H1 (cell line): ENCODE data around the gene TBC1D23. TPM values are rescaled to one million over a fixed set of nuclear protein-coding genes. Genes with fewer than 3 reads are reported as not detected.
"Not testable (repeated sequence)": the region's sequence is repeated elsewhere in the genome, so short reads cannot be mapped to it uniquely, and the experiment has no call there.

Experiments
- CTCF ChIA-PET: fragments of 300-600 bp; sonication (Branson Sonifier 250); formaldehyde crosslinking; loops from one replicate; lab custom pipeline; 2021; ENCODE audit not compliant: partially characterized antibody; lab: Charles Lee
- POLR2A ChIA-PET: fragments of 300-600 bp; sonication (Branson Sonifier 250); formaldehyde crosslinking; loops from one replicate; lab custom pipeline; 2021; ENCODE audit warnings: inconsistent platforms; ENCODE audit not compliant: partially characterized antibody; lab: Charles Lee
- DNase-seq, 2 experiments: peaks; one replicate each; pipeline versions ENCODE4 v3.0.0 to v3.0.0-alpha.2; 2010 to 2022; ENCODE audit warnings: low spot score in 2 of 2, low read depth in 1 of 2, mixed read lengths in 1 of 2
- FAIRE-seq: peaks from 2 replicates; lab custom pipeline; 2011; peaks lifted over from hg19 to GRCh38; lab: Jason Lieb, UNC
- H2AFZ ChIP-seq: 2 replicates; pipeline ENCODE4 v1.8.1; 2012; ENCODE audit warnings: low read length, inconsistent platforms
- H2AK5ac ChIP-seq: 2 replicates; pipeline ENCODE4 v1.6.1; 2013; ENCODE audit warnings: low read depth, low read length
- H2BK120ac ChIP-seq: replicated peaks from 2 replicates; pipeline ENCODE3; 2013; ENCODE audit warnings: low read depth, low read length, inconsistent platforms
- H2BK12ac ChIP-seq: 2 replicates; pipeline ENCODE4 v1.6.1; 2013; ENCODE audit warnings: low read depth, low read length
- H2BK15ac ChIP-seq: 2 replicates; pipeline ENCODE4 v1.6.1; 2013; ENCODE audit warnings: low read length
- H2BK20ac ChIP-seq: 2 replicates; pipeline ENCODE4 v1.6.1; 2013; ENCODE audit warnings: low read length
- H2BK5ac ChIP-seq: 2 replicates; pipeline ENCODE4 v1.6.1; 2013; ENCODE audit warnings: low read depth, low read length
- H3K14ac ChIP-seq: 2 replicates; pipeline ENCODE4 v1.6.1; 2013; ENCODE audit warnings: inconsistent platforms; ENCODE audit not compliant: insufficient read length
- H3K18ac ChIP-seq: 2 replicates; pipeline ENCODE4 v1.6.1; 2013; ENCODE audit warnings: low read length; ENCODE audit errors: extremely low read depth
- H3K23ac ChIP-seq: 2 replicates; pipeline ENCODE4 v1.6.1; 2013; ENCODE audit warnings: inconsistent platforms; ENCODE audit not compliant: insufficient read length
- H3K23me2 ChIP-seq: 2 replicates; pipeline ENCODE4 v1.6.1; 2013; ENCODE audit warnings: low read depth, low read length
- H3K27ac ChIP-seq: 2 replicates; pipeline ENCODE4 v1.6.1; 2011; ENCODE audit warnings: low read depth, low read length, inconsistent platforms
- H3K27me3 ChIP-seq, 4 experiments: replicated peaks in 1 of 4; 1 replicate in 1 of 4; 2 replicates in 3 of 4; pipeline versions ENCODE4 v1.6.1 to v1.8.1; 2011 to 2013; ENCODE audit warnings: low read length in 3 of 4, mild to moderate bottlenecking in 3 of 4, inconsistent platforms in 2 of 4, mixed read lengths in 2 of 4, moderate library complexity in 1 of 4; ENCODE audit not compliant: control insufficient read depth in 3 of 4, insufficient read depth in 3 of 4; ENCODE audit errors: extremely low read depth in 1 of 4
- H3K36me3 ChIP-seq, 4 experiments: 2 replicates each; pipeline versions ENCODE4 v1.6.1 to v1.8.1; 2011 to 2013; ENCODE audit warnings: mild to moderate bottlenecking in 4 of 4, low read length in 3 of 4, moderate library complexity in 2 of 4, control low read depth in 1 of 4, inconsistent platforms in 1 of 4; ENCODE audit not compliant: insufficient read depth in 4 of 4, control insufficient read depth in 2 of 4
- H3K4ac ChIP-seq: replicated peaks from 2 replicates; pipeline ENCODE3; 2013; ENCODE audit warnings: low read length, low read depth, mixed read lengths, inconsistent platforms; ENCODE audit not compliant: insufficient read length
- H3K4me1 ChIP-seq, 4 experiments: replicated peaks in 1 of 4; 1 replicate in 1 of 4; 2 replicates in 3 of 4; pipeline versions ENCODE4 v1.6.1 to v1.8.1; 2011 to 2013; ENCODE audit warnings: low read length in 3 of 4, inconsistent platforms in 2 of 4, mixed read lengths in 1 of 4; ENCODE audit not compliant: insufficient read depth in 4 of 4, control insufficient read depth in 3 of 4
- H3K4me2 ChIP-seq, 2 experiments: 2 replicates each; pipeline versions ENCODE4 v1.6.1 to v1.8.1; 2011 to 2013; ENCODE audit warnings: low read depth in 2 of 2, low read length in 2 of 2, control low read depth in 1 of 2, inconsistent platforms in 1 of 2, mild to moderate bottlenecking in 1 of 2; ENCODE audit not compliant: insufficient read depth in 1 of 2
- H3K4me3 ChIP-seq, 4 experiments: fragments of 200-600, 300-600 bp in 1 of 4; sonication (generic), shearing (Covaris generic), sonication (Bioruptor Twin) in 1 of 4; 2 replicates each; pipeline versions ENCODE4 v1.5.1 to v1.8.1; 2011 to 2016; ENCODE audit warnings: low read length in 4 of 4, low read depth in 3 of 4, control low read depth in 2 of 4, inconsistent platforms in 2 of 4, mild to moderate bottlenecking in 2 of 4, mixed read lengths in 1 of 4, moderate library complexity in 1 of 4; ENCODE audit not compliant: insufficient read depth in 2 of 4; ENCODE audit errors: extremely low read depth in 1 of 4
- H3K56ac ChIP-seq: replicated peaks from 2 replicates; pipeline ENCODE3; 2013; ENCODE audit warnings: low read depth, mild to moderate bottlenecking, mixed read lengths, low read length, inconsistent platforms; ENCODE audit not compliant: insufficient read length
- H3K79me1 ChIP-seq: 2 replicates; pipeline ENCODE4 v1.6.1; 2013; ENCODE audit warnings: low read depth, low read length, control low read depth
- H3K79me2 ChIP-seq, 2 experiments: 2 replicates each; pipeline versions ENCODE4 v1.6.1 to v1.8.1; 2012 to 2013; ENCODE audit warnings: low read length in 2 of 2, mild to moderate bottlenecking in 2 of 2, inconsistent platforms in 1 of 2; ENCODE audit not compliant: insufficient read depth in 2 of 2, control insufficient read depth in 1 of 2
- H3K9ac ChIP-seq, 4 experiments: replicated peaks in 1 of 4; 1 replicate in 1 of 4; 2 replicates in 3 of 4; pipeline versions ENCODE4 v1.6.1 to v1.8.1; 2011 to 2013; ENCODE audit warnings: low read depth in 3 of 4, low read length in 3 of 4, control low read depth in 2 of 4, mild to moderate bottlenecking in 2 of 4, moderate library complexity in 2 of 4, inconsistent platforms in 1 of 4; ENCODE audit errors: extremely low read depth in 1 of 4
- H3K9me3 ChIP-seq, 2 experiments: 2 replicates each; pipeline versions ENCODE4 v1.6.1 to v1.8.1; 2012 to 2013; ENCODE audit warnings: mild to moderate bottlenecking in 2 of 2, moderate library complexity in 2 of 2, control low read depth in 1 of 2, inconsistent platforms in 1 of 2, low read depth in 1 of 2, low read length in 1 of 2, mixed read lengths in 1 of 2; ENCODE audit not compliant: insufficient read depth in 2 of 2
- H4K20me1 ChIP-seq, 2 experiments: replicated peaks in 1 of 2; 2 replicates each; pipeline versions ENCODE3 to v1.8.1; 2011 to 2013; ENCODE audit warnings: inconsistent platforms in 2 of 2, low read length in 2 of 2, mild to moderate bottlenecking in 1 of 2; ENCODE audit not compliant: insufficient read depth in 2 of 2, control insufficient read depth in 1 of 2
- H4K5ac ChIP-seq: 2 replicates; pipeline ENCODE4 v1.6.1; 2013; ENCODE audit warnings: low read length, low read depth, mixed read lengths, inconsistent platforms; ENCODE audit not compliant: insufficient read length
- H4K8ac ChIP-seq: 2 replicates; pipeline ENCODE4 v1.8.0; 2013; ENCODE audit warnings: mild to moderate bottlenecking, moderate library complexity, low read length, inconsistent platforms; ENCODE audit not compliant: insufficient read depth; ENCODE audit errors: extremely low read depth
- H4K91ac ChIP-seq: replicated peaks from 2 replicates; pipeline ENCODE3; 2013; ENCODE audit warnings: low read length, mixed read lengths, inconsistent platforms; ENCODE audit not compliant: insufficient read length
- WGBS, 2 experiments: shearing (Covaris generic) in 1 of 2; methylation state at CpG; one replicate each; pipeline versions ENCODE4 v1.1.6 to v1.1.7; 2013 to 2015; ENCODE audit warnings: low lambda C conversion rate in 2 of 2, mixed read lengths in 2 of 2, inconsistent platforms in 1 of 2, low coverage in 1 of 2, missing lambda C conversion rate in 1 of 2; ENCODE audit not compliant: insufficient replicate concordance in 2 of 2, insufficient coverage in 1 of 2, insufficient read length in 1 of 2; ENCODE audit errors: extremely low coverage in 1 of 2, missing lambda C conversion rate in 1 of 2; 5-methylcytosine and 5-hydroxymethylcytosine counted together
- polyA plus RNA-seq, 7 experiments: library from polyadenylated mRNA; depleted of rRNA in 3 of 7; stranded (reverse) in 5 of 7; unstranded in 2 of 7; fragments of >200 nt in 5 of 7; fragments of 200-250 nt in 2 of 7; gene quantifications; 1 replicate in 5 of 7; 2 replicates in 1 of 7; 4 replicates in 1 of 7; pipeline versions ENCODE4 v1.2.1 to v1.2.3, GENCODE V29; 2011 to 2013; ENCODE audit warnings: missing spikeins in 2 of 7, mixed read lengths in 2 of 7
- total RNA-seq: library from RNA; stranded (reverse); fragmentation: NEBNext Ultra II Directional; extraction: Animal tissue kit (Norgen Biotek cat#: 25700); gene quantifications from 2 replicates; pipeline ENCODE4 v1.2.1, GENCODE V29; 2021

TBC1D23 gene
- total and polyA plus RNA-seq, 2 of the 8 experiments (the other 6 are each of a cell fraction or from before 2014, with no cell fraction given) = 6.4 to 29.3 TPM

DNA sequence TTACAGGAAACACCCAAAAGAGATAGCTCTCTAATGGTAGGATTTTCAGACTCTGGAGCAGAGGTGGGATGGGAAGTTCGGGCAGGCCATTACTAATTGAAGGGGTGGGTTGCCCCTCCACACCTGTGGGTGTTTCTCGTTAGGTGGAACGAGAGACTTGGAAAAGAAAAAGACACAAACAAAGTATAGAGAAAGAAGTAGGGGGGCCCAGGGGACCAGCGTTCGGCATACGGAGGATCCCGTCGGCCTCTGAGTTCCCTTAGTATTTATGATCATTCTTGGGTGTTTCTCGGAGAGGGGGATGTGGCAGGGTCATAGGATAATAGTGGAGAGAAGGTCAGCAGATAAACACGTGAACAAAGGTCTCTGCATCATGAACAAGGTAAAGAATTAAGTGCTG lies 75.4 kb downstream of the TBC1D23 start:
- H3K14ac ChIP-seq, H2AFZ ChIP-seq, H3K79me2 ChIP-seq, H2BK20ac ChIP-seq, H3K9me3 ChIP-seq, H4K8ac ChIP-seq, H3K4ac ChIP-seq, H3K23ac ChIP-seq, H3K18ac ChIP-seq, H3K27ac ChIP-seq, H3K56ac ChIP-seq, H2BK15ac ChIP-seq, FAIRE-seq, H2BK12ac ChIP-seq, H3K79me1 ChIP-seq, H3K27me3 ChIP-seq, H3K4me2 ChIP-seq, H4K91ac ChIP-seq, H3K9ac ChIP-seq, H2BK5ac ChIP-seq, H3K4me3 ChIP-seq, H3K36me3 ChIP-seq, H3K23me2 ChIP-seq, H2BK120ac ChIP-seq, H3K4me1 ChIP-seq, H4K20me1 ChIP-seq, H4K5ac ChIP-seq, DNase-seq: not testable (repeated sequence)
- 88% methylated on average over 9 of the region's 10 CpGs; no CpG with 5 or more reads in 1 of the 2 experiments for WGBS, 2 experiments
- ChIA-PET POLR2A (interaction anchor here (1.3 to 3.4 kb wide), 4 partner anchors 26 to 347 kb away, joined by 3 to 23 read pairs (median 4); partner anchors contain the start of genes LNP1 and TOMM70), CTCF (interaction anchor here (0.7 to 1.3 kb wide), 2 partner anchors 19 to 127 kb away, joined by 3 read pairs; no protein-coding TSS in a partner anchor)
- H2AK5ac ChIP-seq = 0 out of 2 replicates have a peak overlapping the region, but pooled peaks have one; percentile 19
